Measurements from ENCODE around the gene UBP1. TPM values are rescaled to one million over a fixed set of nuclear protein-coding genes. Genes with fewer than 3 reads are reported as not detected.

UBP1 gene
- total and polyA plus RNA-seq, 9 of the 15 experiments (the other 6 are each of a cell fraction or from before 2014, with no cell fraction given), result 13.6 to 143 (median 79.6) TPM

DNA sequence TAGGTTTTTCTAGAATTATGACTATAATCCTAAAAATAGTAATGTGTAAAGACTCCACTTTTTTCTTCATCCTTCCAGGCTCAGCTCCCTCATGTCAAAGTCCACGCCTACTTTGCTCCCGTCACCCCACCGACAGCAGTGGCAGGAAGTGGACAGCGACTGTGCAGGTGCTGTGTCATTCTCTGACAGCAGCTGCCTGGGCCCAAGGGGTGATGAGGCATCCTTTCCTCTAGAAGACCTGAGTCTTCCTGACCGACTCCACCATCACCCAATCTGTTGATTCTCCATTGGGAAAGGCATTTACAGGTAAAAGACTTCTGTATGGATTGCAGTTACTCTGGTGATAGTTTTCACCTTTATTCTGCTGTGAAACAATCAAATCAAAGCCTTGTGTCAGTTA is 54.8 kb downstream of the UBP1 start (continued):
- TF ChIP-seq, protein P1, sequence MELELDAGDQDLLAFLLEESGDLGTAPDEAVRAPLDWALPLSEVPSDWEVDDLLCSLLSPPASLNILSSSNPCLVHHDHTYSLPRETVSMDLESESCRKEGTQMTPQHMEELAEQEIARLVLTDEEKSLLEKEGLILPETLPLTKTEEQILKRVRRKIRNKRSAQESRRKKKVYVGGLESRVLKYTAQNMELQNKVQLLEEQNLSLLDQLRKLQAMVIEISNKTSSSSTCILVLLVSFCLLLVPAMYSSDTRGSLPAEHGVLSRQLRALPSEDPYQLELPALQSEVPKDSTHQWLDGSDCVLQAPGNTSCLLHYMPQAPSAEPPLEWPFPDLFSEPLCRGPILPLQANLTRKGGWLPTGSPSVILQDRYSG (tag; conservative IDR thresholded peaks at IDR 0.05; ENCODE audit: low read depth), result no peak
- TF ChIP-seq CREM (IDR thresholded peaks at IDR 0.05; ENCODE audit: low read depth), result peak; percentile 81
- no peak for TF ChIP-seq SNIP1 (IDR thresholded peaks at IDR 0.05; ENCODE audit: low read depth)
- TF ChIP-seq ZNF696 (CRISPR knock-in tag; conservative IDR thresholded peaks at IDR 0.05), result no peak
- peak; percentile 80 for TF ChIP-seq ETV1 (tag; conservative IDR thresholded peaks at IDR 0.05; ENCODE audit: low read depth)
- TF ChIP-seq, protein P2, sequence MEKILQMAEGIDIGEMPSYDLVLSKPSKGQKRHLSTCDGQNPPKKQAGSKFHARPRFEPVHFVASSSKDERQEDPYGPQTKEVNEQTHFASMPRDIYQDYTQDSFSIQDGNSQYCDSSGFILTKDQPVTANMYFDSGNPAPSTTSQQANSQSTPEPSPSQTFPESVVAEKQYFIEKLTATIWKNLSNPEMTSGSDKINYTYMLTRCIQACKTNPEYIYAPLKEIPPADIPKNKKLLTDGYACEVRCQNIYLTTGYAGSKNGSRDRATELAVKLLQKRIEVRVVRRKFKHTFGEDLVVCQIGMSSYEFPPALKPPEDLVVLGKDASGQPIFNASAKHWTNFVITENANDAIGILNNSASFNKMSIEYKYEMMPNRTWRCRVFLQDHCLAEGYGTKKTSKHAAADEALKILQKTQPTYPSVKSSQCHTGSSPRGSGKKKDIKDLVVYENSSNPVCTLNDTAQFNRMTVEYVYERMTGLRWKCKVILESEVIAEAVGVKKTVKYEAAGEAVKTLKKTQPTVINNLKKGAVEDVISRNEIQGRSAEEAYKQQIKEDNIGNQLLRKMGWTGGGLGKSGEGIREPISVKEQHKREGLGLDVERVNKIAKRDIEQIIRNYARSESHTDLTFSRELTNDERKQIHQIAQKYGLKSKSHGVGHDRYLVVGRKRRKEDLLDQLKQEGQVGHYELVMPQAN (IDR thresholded peaks at IDR 0.05; ENCODE audit: borderline replicate concordance), result no peak; the same call in 1 of the 2 replicates
- no peak for TF ChIP-seq SREBF2 (CRISPR knock-in tag; IDR thresholded peaks at IDR 0.05)
- TF ChIP-seq EHMT2 (IDR thresholded peaks at IDR 0.05), result peak; percentile 86
- TF ChIP-seq SP2 (IDR thresholded peaks at IDR 0.05; ENCODE audit: extremely low read depth, low read depth, low read length, poor library complexity, severe bottlenecking), result no peak
- no peak for TF ChIP-seq ZNF282 (CRISPR knock-in tag; IDR thresholded peaks at IDR 0.05)
- no peak for TF ChIP-seq RBM17 (IDR thresholded peaks at IDR 0.05; ENCODE audit: borderline replicate concordance, low read depth, low read length)
- TF ChIP-seq ZNF785 (CRISPR knock-in tag; IDR thresholded peaks at IDR 0.05), result no peak
- TF ChIP-seq RBFOX2 (IDR thresholded peaks at IDR 0.05; ENCODE audit: low read depth, low read length), result no peak
- TF ChIP-seq ATF7 (IDR thresholded peaks at IDR 0.05), result peak; percentile 18; the same call in 1 of the 2 replicates
- TF ChIP-seq, protein P3, sequence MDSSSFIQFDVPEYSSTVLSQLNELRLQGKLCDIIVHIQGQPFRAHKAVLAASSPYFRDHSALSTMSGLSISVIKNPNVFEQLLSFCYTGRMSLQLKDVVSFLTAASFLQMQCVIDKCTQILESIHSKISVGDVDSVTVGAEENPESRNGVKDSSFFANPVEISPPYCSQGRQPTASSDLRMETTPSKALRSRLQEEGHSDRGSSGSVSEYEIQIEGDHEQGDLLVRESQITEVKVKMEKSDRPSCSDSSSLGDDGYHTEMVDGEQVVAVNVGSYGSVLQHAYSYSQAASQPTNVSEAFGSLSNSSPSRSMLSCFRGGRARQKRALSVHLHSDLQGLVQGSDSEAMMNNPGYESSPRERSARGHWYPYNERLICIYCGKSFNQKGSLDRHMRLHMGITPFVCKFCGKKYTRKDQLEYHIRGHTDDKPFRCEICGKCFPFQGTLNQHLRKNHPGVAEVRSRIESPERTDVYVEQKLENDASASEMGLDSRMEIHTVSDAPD (CRISPR knock-in tag; IDR thresholded peaks at IDR 0.05), result no peak
- TF ChIP-seq, protein P4, sequence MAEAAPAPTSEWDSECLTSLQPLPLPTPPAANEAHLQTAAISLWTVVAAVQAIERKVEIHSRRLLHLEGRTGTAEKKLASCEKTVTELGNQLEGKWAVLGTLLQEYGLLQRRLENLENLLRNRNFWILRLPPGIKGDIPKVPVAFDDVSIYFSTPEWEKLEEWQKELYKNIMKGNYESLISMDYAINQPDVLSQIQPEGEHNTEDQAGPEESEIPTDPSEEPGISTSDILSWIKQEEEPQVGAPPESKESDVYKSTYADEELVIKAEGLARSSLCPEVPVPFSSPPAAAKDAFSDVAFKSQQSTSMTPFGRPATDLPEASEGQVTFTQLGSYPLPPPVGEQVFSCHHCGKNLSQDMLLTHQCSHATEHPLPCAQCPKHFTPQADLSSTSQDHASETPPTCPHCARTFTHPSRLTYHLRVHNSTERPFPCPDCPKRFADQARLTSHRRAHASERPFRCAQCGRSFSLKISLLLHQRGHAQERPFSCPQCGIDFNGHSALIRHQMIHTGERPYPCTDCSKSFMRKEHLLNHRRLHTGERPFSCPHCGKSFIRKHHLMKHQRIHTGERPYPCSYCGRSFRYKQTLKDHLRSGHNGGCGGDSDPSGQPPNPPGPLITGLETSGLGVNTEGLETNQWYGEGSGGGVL (CRISPR knock-in tag; IDR thresholded peaks at IDR 0.05), result no peak
- no peak for TF ChIP-seq ZNF324 (CRISPR knock-in tag; IDR thresholded peaks at IDR 0.05)
- TF ChIP-seq, protein P5, sequence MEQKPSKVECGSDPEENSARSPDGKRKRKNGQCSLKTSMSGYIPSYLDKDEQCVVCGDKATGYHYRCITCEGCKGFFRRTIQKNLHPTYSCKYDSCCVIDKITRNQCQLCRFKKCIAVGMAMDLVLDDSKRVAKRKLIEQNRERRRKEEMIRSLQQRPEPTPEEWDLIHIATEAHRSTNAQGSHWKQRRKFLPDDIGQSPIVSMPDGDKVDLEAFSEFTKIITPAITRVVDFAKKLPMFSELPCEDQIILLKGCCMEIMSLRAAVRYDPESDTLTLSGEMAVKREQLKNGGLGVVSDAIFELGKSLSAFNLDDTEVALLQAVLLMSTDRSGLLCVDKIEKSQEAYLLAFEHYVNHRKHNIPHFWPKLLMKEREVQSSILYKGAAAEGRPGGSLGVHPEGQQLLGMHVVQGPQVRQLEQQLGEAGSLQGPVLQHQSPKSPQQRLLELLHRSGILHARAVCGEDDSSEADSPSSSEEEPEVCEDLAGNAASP (IDR thresholded peaks at IDR 0.05), result no peak
- TF ChIP-seq NFYB (IDR thresholded peaks at IDR 0.05; ENCODE audit: extremely low read depth, insufficient read length), result no peak
- TF ChIP-seq, protein P6, sequence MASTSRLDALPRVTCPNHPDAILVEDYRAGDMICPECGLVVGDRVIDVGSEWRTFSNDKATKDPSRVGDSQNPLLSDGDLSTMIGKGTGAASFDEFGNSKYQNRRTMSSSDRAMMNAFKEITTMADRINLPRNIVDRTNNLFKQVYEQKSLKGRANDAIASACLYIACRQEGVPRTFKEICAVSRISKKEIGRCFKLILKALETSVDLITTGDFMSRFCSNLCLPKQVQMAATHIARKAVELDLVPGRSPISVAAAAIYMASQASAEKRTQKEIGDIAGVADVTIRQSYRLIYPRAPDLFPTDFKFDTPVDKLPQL (IDR thresholded peaks at IDR 0.05; ENCODE audit: extremely low read depth, insufficient read length), result no peak
